ENCODE results near the gene KCNK7.
"Not testable (repeated sequence)": the region's sequence is repeated elsewhere in the genome, so short reads cannot be mapped to it uniquely, and the experiment has no call there.

The KCNK7 gene

GRCh38 chr11:65595543-65596281 is at the start of gene KCNK7:
TSS of gene KCNK7 (minus strand) at chr11:65595800. CDS start at chr11:65595772, 28 bp downstream.
- DNase-seq (ENCODE audit: low read depth in 1 of 2, low spot score in 1 of 2) = no peak

- no peak for DNase-seq (ENCODE audit: low read depth in 1 of 2, low spot score in 1 of 2)
Observed at GRCh38 chr11:65644837-65645236, 49.2 kb upstream of the KCNK7 start.

- no peak for DNase-seq (ENCODE audit: low read depth in 1 of 2, low spot score in 1 of 2)
Observed at GRCh38 chr11:65643971-65644370, 48.4 kb upstream of the KCNK7 start.

- no peak for DNase-seq (ENCODE audit: low read depth in 1 of 2, low spot score in 1 of 2)
Observed at GRCh38 chr11:65642014-65642671, 46.5 kb upstream of the KCNK7 start.

GRCh38 chr11:65641297-65642013 is 45.9 kb upstream of the KCNK7 start:
- no peak for DNase-seq (ENCODE audit: low read depth in 1 of 2, low spot score in 1 of 2)

- no peak for DNase-seq (ENCODE audit: low read depth in 1 of 2, low spot score in 1 of 2)
Observed at GRCh38 chr11:65640483-65641296, 45.1 kb upstream of the KCNK7 start.

- DNase-seq (ENCODE audit: low read depth in 1 of 2, low spot score in 1 of 2) = peak in 1 of 2 donors; percentile 40
Observed at GRCh38 chr11:65639623-65640482, 44.3 kb upstream of the KCNK7 start.

- not testable (repeated sequence) for DNase-seq (ENCODE audit: low read depth in 1 of 2, low spot score in 1 of 2)
Observed at GRCh38 chr11:65639228-65639597, 43.6 kb upstream of the KCNK7 start.

GRCh38 chr11:65637794-65638419 is 42.3 kb upstream of the KCNK7 start, which contains the start of gene SIPA1:
TSS of gene SIPA1 (plus strand) at chr11:65638101. CDS start at chr11:65640922, 2,821 bp downstream.
- peak; percentile 60 to 74 for DNase-seq (ENCODE audit: low read depth in 1 of 2, low spot score in 1 of 2)

- no peak for DNase-seq (ENCODE audit: low read depth in 1 of 2, low spot score in 1 of 2)
Observed at GRCh38 chr11:65637032-65637557, 41.5 kb upstream of the KCNK7 start.

- DNase-seq (ENCODE audit: low read depth in 1 of 2, low spot score in 1 of 2) = no peak
Observed at GRCh38 chr11:65636108-65637031, 40.8 kb upstream of the KCNK7 start.

- DNase-seq (ENCODE audit: low read depth in 1 of 2, low spot score in 1 of 2) = no peak
Observed at GRCh38 chr11:65634905-65635731, 39.5 kb upstream of the KCNK7 start.

GRCh38 chr11:65634440-65634839 is 38.8 kb upstream of the KCNK7 start:
- no peak for DNase-seq (ENCODE audit: low read depth in 1 of 2, low spot score in 1 of 2)

- no peak for DNase-seq (ENCODE audit: low read depth in 1 of 2, low spot score in 1 of 2)
Observed at GRCh38 chr11:65634109-65634436, 38.5 kb upstream of the KCNK7 start.

GRCh38 chr11:65633390-65634108 is 37.9 kb upstream of the KCNK7 start:
- DNase-seq (ENCODE audit: low read depth in 1 of 2, low spot score in 1 of 2) = no peak

- DNase-seq (ENCODE audit: low read depth in 1 of 2, low spot score in 1 of 2) = no peak
Observed at GRCh38 chr11:65630215-65630614, 34.6 kb upstream of the KCNK7 start.

GRCh38 chr11:65629579-65629978 is 34.0 kb upstream of the KCNK7 start:
- no peak for DNase-seq (ENCODE audit: low read depth in 1 of 2, low spot score in 1 of 2)

Data from stimulated activated CD4-positive, alpha-beta T cell treated with anti-CD3 and anti-CD28 coated beads, Interleukin-15, amount 100 ng/mL, for 1 hour (primary cell).